GM12864 (cell line): Measurements from ENCODE around the gene MICAL3.

Experiments
- DNase-seq: peaks from one replicate; pipeline ENCODE4 v3.0.0-alpha.2; 2011; ENCODE audit warnings: low read depth
- H3K4me3 ChIP-seq: 2 replicates; pipeline ENCODE4 v1.5.1; 2011; ENCODE audit warnings: mild to moderate bottlenecking, low read depth, low read length, control low read depth
- TF ChIP-seq, protein P1 (sequence below): IDR thresholded peaks from 2 replicates; pipeline ENCODE4 v1.5.1; 2011; ENCODE audit warnings: low read depth, mild to moderate bottlenecking, moderate library complexity, low read length, control low read depth, inconsistent platforms; ENCODE audit errors: missing control alignments

The MICAL3 gene

GRCh38 chr22:17871726-17872458 lies 152.5 kb downstream of the MICAL3 start:
- H3K4me3 ChIP-seq: no peak overlapping the region
- DNase-seq: no peak
- TF ChIP-seq, protein P1, sequence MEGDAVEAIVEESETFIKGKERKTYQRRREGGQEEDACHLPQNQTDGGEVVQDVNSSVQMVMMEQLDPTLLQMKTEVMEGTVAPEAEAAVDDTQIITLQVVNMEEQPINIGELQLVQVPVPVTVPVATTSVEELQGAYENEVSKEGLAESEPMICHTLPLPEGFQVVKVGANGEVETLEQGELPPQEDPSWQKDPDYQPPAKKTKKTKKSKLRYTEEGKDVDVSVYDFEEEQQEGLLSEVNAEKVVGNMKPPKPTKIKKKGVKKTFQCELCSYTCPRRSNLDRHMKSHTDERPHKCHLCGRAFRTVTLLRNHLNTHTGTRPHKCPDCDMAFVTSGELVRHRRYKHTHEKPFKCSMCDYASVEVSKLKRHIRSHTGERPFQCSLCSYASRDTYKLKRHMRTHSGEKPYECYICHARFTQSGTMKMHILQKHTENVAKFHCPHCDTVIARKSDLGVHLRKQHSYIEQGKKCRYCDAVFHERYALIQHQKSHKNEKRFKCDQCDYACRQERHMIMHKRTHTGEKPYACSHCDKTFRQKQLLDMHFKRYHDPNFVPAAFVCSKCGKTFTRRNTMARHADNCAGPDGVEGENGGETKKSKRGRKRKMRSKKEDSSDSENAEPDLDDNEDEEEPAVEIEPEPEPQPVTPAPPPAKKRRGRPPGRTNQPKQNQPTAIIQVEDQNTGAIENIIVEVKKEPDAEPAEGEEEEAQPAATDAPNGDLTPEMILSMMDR: no peak

GRCh38 chr22:17870407-17870806 lies 154.0 kb downstream of the MICAL3 start:
- no peak overlapping the region for H3K4me3 ChIP-seq
- DNase-seq: no peak
- TF ChIP-seq, protein P1: no peak

GRCh38 chr22:17869285-17870096 lies 154.9 kb downstream of the MICAL3 start:
- TF ChIP-seq, protein P1: no peak
- no peak for DNase-seq
- no peak overlapping the region for H3K4me3 ChIP-seq

DNA sequence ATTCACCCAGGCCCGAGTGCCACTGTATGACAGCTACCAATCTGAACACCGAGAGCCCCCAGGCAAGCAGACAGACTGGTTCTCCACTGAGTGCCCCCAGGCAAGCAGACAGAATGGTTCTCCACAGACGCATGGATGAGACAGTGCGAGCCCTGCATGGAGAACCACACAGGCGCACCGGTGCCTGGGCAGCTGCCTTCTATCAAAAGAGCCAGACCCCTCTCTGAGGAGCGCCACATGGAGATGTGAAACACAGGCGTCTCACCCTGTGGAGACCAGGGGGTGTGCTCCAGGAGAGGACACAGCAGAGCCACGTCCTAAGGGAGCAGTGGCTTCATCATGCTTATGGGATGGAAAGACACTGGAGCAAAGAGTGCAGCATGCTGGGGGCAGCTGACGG lies 155.6 kb downstream of the MICAL3 start:
- no peak overlapping the region for H3K4me3 ChIP-seq
- no peak for DNase-seq
- TF ChIP-seq, protein P1: no peak

DNA sequence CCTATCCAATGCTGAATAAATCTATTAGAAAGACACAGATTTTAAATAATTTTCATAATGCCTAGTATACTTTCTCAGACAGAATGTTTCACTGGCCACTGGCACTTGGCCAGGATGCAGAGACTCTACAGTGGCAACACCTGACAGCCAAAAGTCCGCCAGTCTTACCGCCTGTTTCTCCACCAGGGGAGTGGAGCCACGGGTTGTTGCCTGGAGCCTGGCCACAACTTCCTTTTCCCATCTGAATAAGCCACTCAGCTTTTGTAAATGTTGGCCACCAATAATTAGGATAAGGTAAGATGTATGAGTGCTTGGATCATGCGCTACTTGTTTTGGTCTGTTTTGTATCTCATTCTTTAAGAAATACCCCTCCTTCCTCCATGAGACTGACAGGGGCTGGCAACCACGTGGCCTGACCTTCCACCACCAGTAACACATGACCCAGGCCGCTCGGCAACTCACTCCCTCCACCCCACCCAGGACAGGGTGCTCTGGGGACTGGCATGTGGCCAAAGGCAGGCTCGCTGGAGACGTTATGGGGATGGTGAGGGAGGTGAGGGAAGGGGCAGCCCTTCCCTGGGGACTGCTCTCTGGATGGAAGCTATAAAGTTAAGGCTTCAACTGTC lies 157.1 kb downstream of the MICAL3 start:
- TF ChIP-seq, protein P1: no peak
- no peak for DNase-seq
- no peak overlapping the region for H3K4me3 ChIP-seq

- H3K4me3 ChIP-seq: no peak overlapping the region
- DNase-seq: no peak
- TF ChIP-seq, protein P1: no peak
These were observed 157.7 kb downstream of the MICAL3 start for GRCh38 chr22:17866621-17867020.
